Motor neuron (in vitro differentiated cells): ENCODE measurements around the gene CCDC8. TPM values are rescaled to one million over a fixed set of nuclear protein-coding genes. Genes with fewer than 3 reads are reported as not detected.
"Not testable (repeated sequence)": the region's sequence is repeated elsewhere in the genome, so short reads cannot be mapped to it uniquely, and the experiment has no call there.

Source experiments
- ATAC-seq, 8 experiments: fragments of 200-7000 bp; cut with Tn5 transposase; replicated peaks in 6 of 8; 2 replicates each; pipeline ENCODE4 v1.8.0; 2021; ENCODE audit warnings: mild to moderate bottlenecking in 8 of 8, moderate library complexity in 8 of 8
- H3K27ac ChIP-seq, 2 donors: fragments of 250-450 bp; sonication (Bioruptor Pico); 2 replicates each; pipeline ENCODE4 v1.9.0; 2021; ENCODE audit warnings: antibody characterized with exemption in 2 of 2, mild to moderate bottlenecking in 2 of 2, moderate library complexity in 1 of 2
- H3K4me1 ChIP-seq, 2 donors: fragments of 250-450 bp; sonication (Bioruptor Pico); replicated peaks in 1 of 2; 2 replicates each; pipeline ENCODE4 v1.6.1; 2021; ENCODE audit warnings: antibody characterized with exemption in 2 of 2, mild to moderate bottlenecking in 2 of 2, moderate library complexity in 1 of 2
- H3K4me3 ChIP-seq, 5 donors: fragments of 250-450 bp; sonication (Bioruptor Pico); 2 replicates each; pipeline ENCODE4 v1.9.0; 2021; ENCODE audit warnings: antibody characterized with exemption in 5 of 5, mild to moderate bottlenecking in 5 of 5, moderate library complexity in 4 of 5
- WGBS, 10 experiments: fragments of 450-650 bp; shearing (Covaris generic); methylation state at CpG; one replicate each; pipeline ENCODE4 v1.0.0; 2022; 5-methylcytosine and 5-hydroxymethylcytosine counted together
- in situ Hi-C, 9 experiments: fragments of 400-800 bp; cut with MboI; loops; one replicate each; pipeline ENCODE4 v1.15.0; 2021; ENCODE audit warnings: low sequenced_read_pairs in 9 of 9, low pct_unique_long_range_greater_than_20kb in 2 of 9; ENCODE audit not compliant: unreplicated experiment in 9 of 9
- total RNA-seq, 8 experiments: library from RNA; unstranded; fragments of 300-600 nt; gene quantifications; 2 replicates each; pipeline versions ENCODE4 v1.2.3 to v1.2.4, GENCODE V29; 2022

CCDC8 gene
- total RNA-seq, 8 experiments from 2014 or later: 0.92 to 30.9 (median 11.8) TPM

GRCh38 chr19:46408664-46409039 lies 4.7 kb downstream of the CCDC8 start:
- in situ Hi-C loops: loop anchor here in 6 of 9 experiments (5.0 to 10.0 kb wide), 2 partner anchors 76 to 79 kb away; no protein-coding TSS in a partner anchor
- Histone ChIP-seq H3K4me3 (peak overlapping the region in 3 of 5 donors; percentile 2 to 13 (median 9)), H3K27ac (peak overlapping the region; percentile 78 to 83), H3K4me1 (peaks cover 50 to 67% of the 10 kb centered on the region in 2 donors)
- 0 to 25% (median 7%) methylated on average over 2 to 4 of the region's 11 CpGs; no CpG with 5 or more reads in 5 of the 10 experiments for WGBS, 10 experiments
- ATAC-seq: peak in 7 of 8 experiments; percentile 23 to 62 (median 35)

GRCh38 chr19:46407856-46408663 lies 5.3 kb downstream of the CCDC8 start:
- in situ Hi-C loops: loop anchor here in 6 of 9 experiments (5.0 to 10.0 kb wide), 2 partner anchors 77 to 79 kb away; no protein-coding TSS in a partner anchor
- peak in 2 of 8 experiments; percentile 2 to 9 for ATAC-seq
- H3K27ac ChIP-seq: peak overlapping the region; percentile 78 to 83

DNA sequence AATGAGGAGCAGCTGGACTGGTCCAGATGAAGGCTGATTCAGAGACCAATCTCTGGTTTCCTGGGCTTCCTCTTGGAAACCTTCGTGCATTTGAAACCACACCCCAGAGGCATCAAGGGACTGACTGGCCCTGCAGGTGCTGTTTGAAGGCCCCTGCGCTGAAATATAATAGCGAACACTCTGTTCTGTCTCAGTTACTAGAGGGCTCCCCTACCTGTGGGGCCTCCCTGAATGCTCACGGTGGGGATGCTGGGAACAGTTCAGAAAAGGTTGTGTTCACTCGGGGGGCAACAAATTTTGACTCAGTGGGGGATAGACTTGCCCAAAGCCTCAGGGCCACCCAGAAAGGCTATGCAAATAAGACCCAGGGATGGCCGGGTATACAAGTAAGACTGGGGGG lies 6.4 kb downstream of the CCDC8 start:
- in situ Hi-C loops: loop anchor here in 6 of 9 experiments (5.0 to 10.0 kb wide), 2 partner anchors 78 to 80 kb away; no protein-coding TSS in a partner anchor
- Histone ChIP-seq H3K4me1 (peaks cover 40 to 71% of the 10 kb centered on the region in 2 donors), H3K27ac (no peak overlapping the region), H3K4me3 (no peak overlapping the region)
- 0 to 23% (median 0%) methylated on average over 1 to 4 of the region's 6 CpGs; no CpG with 5 or more reads in 4 of the 10 experiments for WGBS, 10 experiments
- ATAC-seq: peak in 2 of 8 experiments; percentile 1 to 14

More at GRCh38 chr19:46407856-46408663, 5.3 kb downstream of the CCDC8 start:
- Histone ChIP-seq H3K4me1 (peaks cover 47 to 71% of the 10 kb centered on the region in 2 donors), H3K4me3 (peak overlapping the region in 3 of 5 donors; percentile 2 to 13 (median 9))
- WGBS, 10 experiments: 11 to 100% (median 38%) methylated on average over 1 to 11 of the region's 23 CpGs; no CpG with 5 or more reads in 4 of the 10 experiments

- peak in 1 of 8 experiments; percentile 24 for ATAC-seq
- 36 to 64% methylated on average over 9 to 15 of the region's 41 CpGs; no CpG with 5 or more reads in 8 of the 10 experiments for WGBS, 10 experiments
- Histone ChIP-seq H3K27ac (peak overlapping the region; percentile 63 to 78), H3K4me1 (peaks cover 32 to 57% of the 10 kb centered on the region in 2 donors), H3K4me3 (no peak overlapping the region)
- in situ Hi-C loops: loop anchor here in 7 of 9 experiments (5.0 to 10.0 kb wide), 2 partner anchors 80 to 82 kb away; no protein-coding TSS in a partner anchor
Measured at GRCh38 chr19:46404753-46405468, 8.5 kb downstream of the CCDC8 start.

GRCh38 chr19:46404055-46404752 lies 9.2 kb downstream of the CCDC8 start:
- Histone ChIP-seq H3K27ac (peak overlapping the region; percentile 63 to 78), H3K4me1 (peaks cover 28 to 53% of the 10 kb centered on the region in 2 donors), H3K4me3 (peak overlapping the region in 4 of 5 donors; percentile 3 to 17 (median 4))
- 7 to 66% (median 40%) methylated on average over 1 to 9 of the region's 36 CpGs; no CpG with 5 or more reads in 3 of the 10 experiments for WGBS, 10 experiments
- ATAC-seq: peak in 5 of 8 experiments; percentile 3 to 78 (median 76)
- in situ Hi-C loops: loop anchor here in 6 of 9 experiments (5.0 to 10.0 kb wide), 2 partner anchors 81 to 83 kb away; no protein-coding TSS in a partner anchor

DNA sequence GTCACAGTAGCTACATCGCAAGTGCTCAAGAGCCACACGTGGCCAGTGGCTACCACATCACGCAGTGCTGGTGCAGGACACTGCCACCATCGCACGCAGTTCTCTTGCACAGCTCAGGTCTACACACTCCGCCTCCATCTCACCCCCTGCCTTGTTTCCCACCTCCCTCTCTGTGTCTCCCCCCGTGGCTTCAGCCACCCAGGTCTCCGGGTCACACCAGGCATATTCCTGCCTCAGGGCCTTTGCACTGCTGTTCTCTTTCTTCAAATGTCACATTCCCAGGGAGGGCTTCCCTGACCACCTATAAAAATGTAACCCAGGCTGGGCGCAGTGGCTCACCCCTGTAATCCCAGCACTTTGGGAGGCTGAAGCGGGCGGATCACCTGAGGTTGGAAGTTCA lies 10.6 kb downstream of the CCDC8 start:
- Histone ChIP-seq H3K4me3 (no peak overlapping the region), H3K27ac (no peak overlapping the region), H3K4me1 (peaks cover 17 to 41% of the 10 kb centered on the region in 2 donors)
- ATAC-seq: no peak
- WGBS, 10 experiments: 81 to 100% (median 100%) methylated on average over 1 to 6 of the region's 11 CpGs; no CpG with 5 or more reads in 5 of the 10 experiments
- in situ Hi-C loops: loop anchor here in 6 of 9 experiments (5.0 to 10.0 kb wide), 2 partner anchors 82 to 85 kb away; no protein-coding TSS in a partner anchor

DNA sequence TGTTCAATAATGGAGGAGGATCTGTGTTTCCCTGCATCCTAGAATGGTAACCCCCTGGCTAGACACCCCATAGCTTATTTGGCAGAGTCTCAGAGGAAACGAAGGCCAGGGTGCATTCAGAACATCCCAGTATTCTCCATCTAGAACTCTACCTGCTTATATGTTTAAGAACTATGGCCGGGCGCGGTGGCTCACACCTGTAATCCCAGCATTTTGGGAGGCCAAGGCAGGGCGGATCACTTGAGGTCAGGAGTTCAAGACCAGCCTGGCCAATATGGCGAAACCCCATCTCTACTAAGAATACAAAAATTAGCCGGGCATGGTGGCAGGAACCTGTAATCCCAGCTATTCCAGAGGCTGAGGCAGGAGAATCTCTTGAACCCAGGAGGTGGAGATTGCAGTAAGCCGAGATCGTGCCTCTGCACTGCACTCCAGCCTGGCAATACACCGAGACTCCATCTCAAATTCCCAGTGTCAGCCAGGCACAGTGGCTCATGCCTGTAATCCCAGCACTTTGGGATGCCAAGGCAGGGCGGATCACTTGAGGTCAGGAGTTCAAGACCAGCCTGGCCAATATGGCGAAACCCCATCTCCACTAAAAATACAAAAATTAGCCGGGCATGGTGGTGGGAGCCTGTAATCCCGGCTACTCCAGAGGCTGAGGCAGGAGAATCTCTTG lies 15.4 kb downstream of the CCDC8 start:
- H3K27ac ChIP-seq, ATAC-seq, H3K4me1 ChIP-seq, H3K4me3 ChIP-seq: not testable (repeated sequence)
- WGBS, 10 experiments: 84 to 100% (median 100%) methylated on average over 1 to 11 of the region's 14 CpGs; no CpG with 5 or more reads in 7 of the 10 experiments
- in situ Hi-C loops: loop anchor here in 2 of 9 experiments (25.0 kb wide), 1 partner anchor 89 kb away; the partner anchor contains the start of gene PNMA8B (in 2 of the 2)

DNA sequence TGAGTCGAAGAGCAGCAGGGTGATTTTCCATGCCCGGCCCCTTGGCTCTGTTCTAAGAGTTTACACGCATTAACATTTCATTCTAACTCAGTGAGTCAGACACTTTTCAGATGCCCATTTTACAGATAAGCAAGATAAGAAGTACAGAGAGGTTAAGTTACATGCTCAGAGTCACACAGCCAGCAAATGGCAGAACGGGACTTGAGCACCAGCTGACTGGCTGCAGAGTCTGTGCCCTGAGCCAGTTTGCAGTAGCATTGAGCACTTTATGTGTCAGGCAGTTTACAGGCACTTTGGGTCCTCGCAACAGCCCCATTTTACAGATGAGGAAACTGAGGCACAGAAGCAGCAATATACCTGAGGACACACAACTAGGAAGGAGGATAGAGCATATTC lies 19.0 kb downstream of the CCDC8 start:
- H3K27ac ChIP-seq: no peak overlapping the region
- WGBS, 10 experiments: 39 to 100% (median 98%) methylated on average over 1 to 4 of the region's 5 CpGs; no CpG with 5 or more reads in 6 of the 10 experiments
- H3K4me3 ChIP-seq: no peak overlapping the region
- peaks cover 14 to 20% of the 10 kb centered on the region in 2 donors for H3K4me1 ChIP-seq
- no peak for ATAC-seq
- in situ Hi-C loops: loop anchor here in 2 of 9 experiments (25.0 kb wide), 1 partner anchor 93 kb away; the partner anchor contains the start of gene PNMA8B (in 2 of the 2)

GRCh38 chr19:46393456-46394401 lies 19.6 kb downstream of the CCDC8 start:
- H3K4me3 ChIP-seq: no peak overlapping the region
- peaks cover 14 to 20% of the 10 kb centered on the region in 2 donors for H3K4me1 ChIP-seq
- in situ Hi-C loops: loop anchor here in 2 of 9 experiments (25.0 kb wide), 1 partner anchor 94 kb away; the partner anchor contains the start of gene PNMA8B (in 2 of the 2)
- H3K27ac ChIP-seq: no peak overlapping the region
- 80 to 100% (median 93%) methylated on average over 1 to 4 of the region's 21 CpGs; no CpG with 5 or more reads in 6 of the 10 experiments for WGBS, 10 experiments
- peak in 5 of 8 experiments; percentile 17 to 47 (median 25) for ATAC-seq

DNA sequence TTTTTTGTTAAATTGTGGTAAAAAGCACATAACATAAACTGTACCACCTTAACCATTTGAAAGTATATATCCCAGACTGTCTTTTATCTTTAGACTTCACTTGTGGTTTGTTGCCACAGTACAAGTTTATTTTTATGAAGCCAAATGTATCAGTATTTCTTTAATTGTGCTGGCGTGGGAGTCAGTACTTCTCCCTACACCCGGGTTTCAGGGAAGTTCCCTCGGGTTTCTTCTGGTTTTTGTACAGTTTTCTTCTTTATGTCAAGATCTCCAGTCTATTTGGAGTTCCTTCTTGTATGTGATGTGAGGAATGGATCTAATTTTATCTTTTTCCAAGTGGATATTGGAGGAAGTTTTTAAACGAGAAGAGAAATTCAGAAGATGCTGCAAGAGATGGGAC lies 20.5 kb downstream of the CCDC8 start:
- Histone ChIP-seq H3K4me3 (no peak overlapping the region), H3K4me1 (peaks cover 14 to 20% of the 10 kb centered on the region in 2 donors), H3K27ac (peak overlapping the region in 1 of 2 donors; percentile 57)
- no peak for ATAC-seq
- 36 to 100% (median 74%) methylated on average over 1 to 4 of the region's 4 CpGs; no CpG with 5 or more reads in 3 of the 10 experiments for WGBS, 10 experiments
- in situ Hi-C loops: loop anchor here in 2 of 9 experiments (25.0 kb wide), 1 partner anchor 94 kb away; the partner anchor contains the start of gene PNMA8B (in 2 of the 2)
